ENCODE measurements around the gene PEPD. TPM values are rescaled to one million over a fixed set of nuclear protein-coding genes. Genes with fewer than 3 reads are reported as not detected.

The PEPD gene
- total RNA-seq, 1 donor from 2014 or later = 23.8 TPM

DNA sequence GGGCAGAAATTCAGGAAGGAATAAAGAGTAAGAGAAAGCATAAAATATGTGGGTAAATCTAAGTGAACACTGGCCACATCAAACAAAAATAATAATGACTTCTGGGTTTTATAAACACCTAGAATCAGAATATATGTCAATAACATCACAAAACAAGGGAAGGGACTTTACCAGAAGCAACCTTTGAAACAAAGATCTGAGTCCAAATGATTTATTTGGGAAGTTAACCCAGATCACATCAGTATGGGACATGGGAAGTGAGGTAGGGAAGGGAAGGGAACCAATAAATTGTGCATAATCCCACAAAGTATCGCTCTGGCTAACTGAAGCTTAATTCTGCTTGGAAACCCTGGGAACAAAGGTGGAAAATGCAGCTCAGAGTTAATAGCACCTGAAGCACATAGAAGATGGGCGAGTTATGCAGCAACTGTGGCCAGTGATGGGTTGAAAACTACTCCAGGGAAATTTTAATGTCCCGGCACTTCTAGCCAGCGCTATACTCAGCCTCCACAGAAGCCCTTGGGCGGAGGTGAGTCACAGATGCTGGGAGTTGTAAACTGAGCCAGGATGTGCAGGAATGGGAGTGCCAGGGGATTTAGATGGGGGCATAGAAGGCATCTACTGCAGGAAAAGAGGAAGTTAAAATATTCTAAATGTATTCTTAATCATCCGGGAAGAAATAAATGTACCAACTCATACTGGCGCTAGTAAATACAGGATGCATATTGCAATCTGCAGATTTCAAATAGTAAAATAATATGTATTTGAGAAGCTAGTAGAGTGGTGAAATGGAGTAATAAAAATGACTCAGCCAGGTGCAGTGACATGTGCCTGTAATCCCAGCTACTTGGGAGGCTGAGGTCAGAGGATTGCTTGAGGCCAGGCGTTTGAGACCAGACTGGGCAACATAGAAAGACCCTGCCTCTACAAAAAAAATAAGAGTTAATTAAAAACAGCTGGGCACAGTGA lies 182.3 kb downstream of the PEPD start:
- Mint-ChIP-seq H3K27ac (no peak overlapping the region), H3K9me3 (no peaks in the 10 kb centered on the region), H3K36me3 (ENCODE audit: low read depth) (no peaks in the 10 kb centered on the region), H3K4me1 (ENCODE audit: low read depth) (no peaks in the 10 kb centered on the region), H3K4me3 (ENCODE audit: low read depth) (no peak overlapping the region), H3K27me3 (ENCODE audit: low read depth) (peaks cover 34% of the 10 kb centered on the region)
- DNase-seq (ENCODE audit: low spot score) = no peak
- intact Hi-C loops (cut with micrococcal nuclease) = no loop called here

Other genes starting within 250 kb of the PEPD start
- gene CEBPA, start 219.3 kb downstream of the PEPD start, total RNA-seq = 0.73 and 0.90 TPM in 2 replicates
- gene CEBPG, start 148.1 kb downstream of the PEPD start, total RNA-seq = 26.1 and 26.5 TPM in 2 replicates
- gene CHST8, start 100.2 kb upstream of the PEPD start, total RNA-seq = not detected in 2 replicates

Data from activated T-helper 2 cell treated with anti-CD3 and anti-CD28 coated beads, Interferon-gamma antibody, Interleukin-2, Interleukin-4, amounts not matched to agents 10 μg/mL and 5 μg/mL and 100 μg/mL, durations not matched to agents 14 hours and 24 hours and 36 hours (primary cell).